H1 (cell line): ENCODE results near the gene DDR2. TPM values are rescaled to one million over a fixed set of nuclear protein-coding genes. Genes with fewer than 3 reads are reported as not detected.

Experiments used
- BCL11A ChIP-seq, 2 experiments: IDR thresholded peaks; one replicate each; pipeline ENCODE4 v1.6.1; 2011; ENCODE audit warnings: low read depth in 2 of 2, low read length in 2 of 2, mild to moderate bottlenecking in 2 of 2
- CEBPB ChIP-seq: IDR thresholded peaks from 2 replicates; pipeline ENCODE4 v1.6.1; 2012; ENCODE audit warnings: low read depth, low read length
- CHD7 ChIP-seq: fragments of 300-600 bp; sonication (generic); IDR thresholded peaks from 2 replicates; pipeline ENCODE4 v1.7.1; 2012; ENCODE audit warnings: low read length, moderate library complexity, mild to moderate bottlenecking, inconsistent platforms; ENCODE audit not compliant: insufficient replicate concordance
- EGR1 ChIP-seq: IDR thresholded peaks from 2 replicates; pipeline ENCODE4 v1.6.1; 2011; ENCODE audit warnings: low read depth, low read length, borderline replicate concordance
- FOSL1 ChIP-seq: IDR thresholded peaks from 2 replicates; pipeline ENCODE4 v1.6.1; 2011; ENCODE audit warnings: mild to moderate bottlenecking, low read depth, low read length, moderate library complexity; ENCODE audit not compliant: insufficient read depth
- HDAC2 ChIP-seq, 2 experiments: fragments of 300-600 bp in 1 of 2; sonication (generic) in 1 of 2; IDR thresholded peaks; 2 replicates each; pipeline ENCODE4 v1.6.1; 2011 to 2012; ENCODE audit warnings: low read depth in 2 of 2, low read length in 2 of 2, mild to moderate bottlenecking in 2 of 2, moderate library complexity in 2 of 2, borderline replicate concordance in 1 of 2, inconsistent platforms in 1 of 2
- JUND ChIP-seq: IDR thresholded peaks from 2 replicates; pipeline ENCODE4 v1.6.1; 2011; ENCODE audit warnings: mild to moderate bottlenecking, improper control_type of control experiment, low read length
- SAP30 ChIP-seq: fragments of 300-600 bp; sonication (generic); IDR thresholded peaks from 2 replicates; pipeline ENCODE4 v1.7.1; 2012; ENCODE audit warnings: low read length, moderate library complexity, mild to moderate bottlenecking, inconsistent platforms; ENCODE audit not compliant: insufficient read depth, insufficient replicate concordance
- SP2 ChIP-seq: IDR thresholded peaks from 2 replicates; pipeline ENCODE4 v1.6.1; 2012; ENCODE audit warnings: mild to moderate bottlenecking, low read length, inconsistent platforms
- SRF ChIP-seq: IDR thresholded peaks from 2 replicates; pipeline ENCODE4 v1.6.1; 2011; ENCODE audit warnings: mild to moderate bottlenecking, low read depth, low read length, moderate library complexity
- TAF1 ChIP-seq: IDR thresholded peaks from 2 replicates; pipeline ENCODE4 v1.6.1; 2011; ENCODE audit warnings: mild to moderate bottlenecking, low read depth, low read length
- TAF7 ChIP-seq: optimal IDR thresholded peaks from 2 replicates; pipeline ENCODE3; 2011; ENCODE audit warnings: low read depth, mild to moderate bottlenecking, inconsistent platforms, low read length, moderate library complexity, borderline replicate concordance
- polyA plus RNA-seq, 7 experiments: library from polyadenylated mRNA; depleted of rRNA in 3 of 7; stranded (reverse) in 5 of 7; unstranded in 2 of 7; fragments of >200 nt in 5 of 7; fragments of 200-250 nt in 2 of 7; gene quantifications; 1 replicate in 5 of 7; 2 replicates in 1 of 7; 4 replicates in 1 of 7; pipeline versions ENCODE4 v1.2.1 to v1.2.3, GENCODE V29; 2011 to 2013; ENCODE audit warnings: missing spikeins in 2 of 7, mixed read lengths in 2 of 7
- total RNA-seq: library from RNA; stranded (reverse); fragmentation: NEBNext Ultra II Directional; extraction: Animal tissue kit (Norgen Biotek cat#: 25700); gene quantifications from 2 replicates; pipeline ENCODE4 v1.2.1, GENCODE V29; 2021

DDR2 gene
- total and polyA plus RNA-seq, 2 of the 8 experiments (the other 6 are each of a cell fraction or from before 2014, with no cell fraction given): 1.00 to 2.1 TPM

- TF ChIP-seq CHD7: no peak
- no peak for TF ChIP-seq SRF
- TF ChIP-seq JUND: no peak
- TF ChIP-seq TAF7: no peak
- no peak for TF ChIP-seq SP2
- TF ChIP-seq TAF1: no peak
- TF ChIP-seq EGR1: no peak
- TF ChIP-seq SAP30: no peak
- TF ChIP-seq BCL11A (IDR thresholded peaks at IDR 0.05; ENCODE audit: low read depth in 2 of 2, low read length in 2 of 2): no peak
- TF ChIP-seq FOSL1: no peak
- TF ChIP-seq HDAC2 (IDR thresholded peaks at IDR 0.05; ENCODE audit: borderline replicate concordance in 1 of 2, low read depth in 2 of 2, low read length in 2 of 2): no peak
- no peak for TF ChIP-seq CEBPB
Observed at GRCh38 chr1:162700131-162700530, 67.9 kb downstream of the DDR2 start (continued).
